Activated T-cell treated with anti-CD3 and anti-CD28 coated beads for 4 hours (primary cell): ENCODE results near the gene CD2AP.
"Not testable (repeated sequence)": the region's sequence is repeated elsewhere in the genome, so short reads cannot be mapped to it uniquely, and the experiment has no call there.

Experiments
- DNase-seq: peaks from one replicate; pipeline ENCODE4 v3.0.0-alpha.2; 2020

CD2AP gene

GRCh38 chr6:47502920-47503319, 25.3 kb downstream of the CD2AP start:
- no peak for DNase-seq

GRCh38 chr6:47509937-47510336, 32.3 kb downstream of the CD2AP start:
- no peak for DNase-seq

- DNase-seq, result no peak
Measured at GRCh38 chr6:47512872-47513271, 35.3 kb downstream of the CD2AP start.

GRCh38 chr6:47519279-47519678, 41.7 kb downstream of the CD2AP start:
- DNase-seq, result no peak

- DNase-seq, result no peak
Measured at GRCh38 chr6:47520282-47520681, 42.7 kb downstream of the CD2AP start.

GRCh38 chr6:47521961-47522360, 44.4 kb downstream of the CD2AP start:
- no peak for DNase-seq

- DNase-seq, result no peak
Measured at GRCh38 chr6:47524136-47524845, 46.7 kb downstream of the CD2AP start.

GRCh38 chr6:47525330-47526057, 47.9 kb downstream of the CD2AP start:
- no peak for DNase-seq

GRCh38 chr6:47527274-47527673, 49.7 kb downstream of the CD2AP start:
- DNase-seq, result no peak

- no peak for DNase-seq
Measured at GRCh38 chr6:47529734-47530133, 52.1 kb downstream of the CD2AP start.

- no peak for DNase-seq
Measured at GRCh38 chr6:47532981-47533585, 55.5 kb downstream of the CD2AP start.

GRCh38 chr6:47534063-47534462, 56.5 kb downstream of the CD2AP start:
- DNase-seq, result no peak

GRCh38 chr6:47535316-47536225, 58.0 kb downstream of the CD2AP start:
- DNase-seq, result no peak

GRCh38 chr6:47536816-47537401, 59.3 kb downstream of the CD2AP start:
- no peak for DNase-seq

GRCh38 chr6:47545223-47545622, 67.6 kb downstream of the CD2AP start:
- no peak for DNase-seq

GRCh38 chr6:47551670-47552069, 74.1 kb downstream of the CD2AP start:
- DNase-seq, result no peak

- DNase-seq, result no peak
Measured at GRCh38 chr6:47552319-47552718, 74.7 kb downstream of the CD2AP start.

- not testable (repeated sequence) for DNase-seq
Measured at GRCh38 chr6:47553243-47553642, 75.7 kb downstream of the CD2AP start.

GRCh38 chr6:47556459-47556858, 78.9 kb downstream of the CD2AP start:
- DNase-seq, result not testable (repeated sequence)

GRCh38 chr6:47563162-47563561, 85.6 kb downstream of the CD2AP start:
- no peak for DNase-seq

- not testable (repeated sequence) for DNase-seq
Measured at GRCh38 chr6:47566602-47567001, 89.0 kb downstream of the CD2AP start.

- DNase-seq, result no peak
Measured at GRCh38 chr6:47567586-47567985, 90.0 kb downstream of the CD2AP start.

- DNase-seq, result no peak
Measured at GRCh38 chr6:47571488-47571887, 93.9 kb downstream of the CD2AP start.
